Measurements from ENCODE around the gene HAL.
A peak's percentile ranks its signal among the peaks of the same experiment; 100 is the strongest.

Gene HAL

DNA sequence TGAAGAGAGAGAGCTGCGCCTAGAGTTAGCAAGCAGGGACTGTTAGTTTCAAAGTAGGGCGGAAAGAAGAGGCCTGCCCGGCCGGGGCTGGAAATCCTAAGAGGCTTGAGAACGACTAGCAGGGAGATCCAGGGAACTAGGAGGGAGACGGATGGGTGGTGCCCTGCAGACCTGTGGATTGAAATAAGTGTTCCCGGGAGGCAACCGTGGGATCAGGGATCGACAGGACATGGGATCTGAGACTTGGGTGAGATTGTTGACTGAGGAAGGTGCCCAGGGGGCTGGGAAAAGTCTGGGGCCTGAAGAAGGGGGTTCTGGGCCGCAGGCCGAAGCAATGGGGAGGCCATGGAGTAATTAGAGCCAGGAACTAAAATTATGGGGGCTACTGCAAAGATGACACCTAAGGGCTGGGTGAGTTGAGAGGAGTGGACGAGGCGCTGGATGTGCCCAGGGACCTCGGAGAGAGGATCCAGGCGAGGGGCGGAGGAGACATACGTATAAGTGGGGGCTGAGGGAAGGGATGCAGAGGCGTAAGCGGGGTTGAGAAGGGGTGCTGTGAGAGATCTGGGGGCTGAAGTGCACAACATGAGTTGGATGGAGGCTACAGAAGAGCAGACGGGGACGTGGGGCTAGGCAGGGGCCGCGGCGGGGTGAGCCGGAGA lies 38.6 kb upstream of the HAL start (continued):
- TF ChIP-seq, protein P1, sequence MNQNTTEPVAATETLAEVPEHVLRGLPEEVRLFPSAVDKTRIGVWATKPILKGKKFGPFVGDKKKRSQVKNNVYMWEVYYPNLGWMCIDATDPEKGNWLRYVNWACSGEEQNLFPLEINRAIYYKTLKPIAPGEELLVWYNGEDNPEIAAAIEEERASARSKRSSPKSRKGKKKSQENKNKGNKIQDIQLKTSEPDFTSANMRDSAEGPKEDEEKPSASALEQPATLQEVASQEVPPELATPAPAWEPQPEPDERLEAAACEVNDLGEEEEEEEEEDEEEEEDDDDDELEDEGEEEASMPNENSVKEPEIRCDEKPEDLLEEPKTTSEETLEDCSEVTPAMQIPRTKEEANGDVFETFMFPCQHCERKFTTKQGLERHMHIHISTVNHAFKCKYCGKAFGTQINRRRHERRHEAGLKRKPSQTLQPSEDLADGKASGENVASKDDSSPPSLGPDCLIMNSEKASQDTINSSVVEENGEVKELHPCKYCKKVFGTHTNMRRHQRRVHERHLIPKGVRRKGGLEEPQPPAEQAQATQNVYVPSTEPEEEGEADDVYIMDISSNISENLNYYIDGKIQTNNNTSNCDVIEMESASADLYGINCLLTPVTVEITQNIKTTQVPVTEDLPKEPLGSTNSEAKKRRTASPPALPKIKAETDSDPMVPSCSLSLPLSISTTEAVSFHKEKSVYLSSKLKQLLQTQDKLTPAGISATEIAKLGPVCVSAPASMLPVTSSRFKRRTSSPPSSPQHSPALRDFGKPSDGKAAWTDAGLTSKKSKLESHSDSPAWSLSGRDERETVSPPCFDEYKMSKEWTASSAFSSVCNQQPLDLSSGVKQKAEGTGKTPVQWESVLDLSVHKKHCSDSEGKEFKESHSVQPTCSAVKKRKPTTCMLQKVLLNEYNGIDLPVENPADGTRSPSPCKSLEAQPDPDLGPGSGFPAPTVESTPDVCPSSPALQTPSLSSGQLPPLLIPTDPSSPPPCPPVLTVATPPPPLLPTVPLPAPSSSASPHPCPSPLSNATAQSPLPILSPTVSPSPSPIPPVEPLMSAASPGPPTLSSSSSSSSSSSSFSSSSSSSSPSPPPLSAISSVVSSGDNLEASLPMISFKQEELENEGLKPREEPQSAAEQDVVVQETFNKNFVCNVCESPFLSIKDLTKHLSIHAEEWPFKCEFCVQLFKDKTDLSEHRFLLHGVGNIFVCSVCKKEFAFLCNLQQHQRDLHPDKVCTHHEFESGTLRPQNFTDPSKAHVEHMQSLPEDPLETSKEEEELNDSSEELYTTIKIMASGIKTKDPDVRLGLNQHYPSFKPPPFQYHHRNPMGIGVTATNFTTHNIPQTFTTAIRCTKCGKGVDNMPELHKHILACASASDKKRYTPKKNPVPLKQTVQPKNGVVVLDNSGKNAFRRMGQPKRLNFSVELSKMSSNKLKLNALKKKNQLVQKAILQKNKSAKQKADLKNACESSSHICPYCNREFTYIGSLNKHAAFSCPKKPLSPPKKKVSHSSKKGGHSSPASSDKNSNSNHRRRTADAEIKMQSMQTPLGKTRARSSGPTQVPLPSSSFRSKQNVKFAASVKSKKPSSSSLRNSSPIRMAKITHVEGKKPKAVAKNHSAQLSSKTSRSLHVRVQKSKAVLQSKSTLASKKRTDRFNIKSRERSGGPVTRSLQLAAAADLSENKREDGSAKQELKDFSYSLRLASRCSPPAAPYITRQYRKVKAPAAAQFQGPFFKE (tag by site-specific recombination; IDR thresholded peaks at IDR 0.05; ENCODE audit: borderline replicate concordance) = 0 out of 2 replicates have a peak, but pooled peaks have one; percentile 44
- TF ChIP-seq ZNF423 (tag by site-specific recombination; IDR thresholded peaks at IDR 0.05) = no peak; the same call in 1 of the 2 replicates
- TF ChIP-seq ZNF138 (tag by site-specific recombination; IDR thresholded peaks at IDR 0.05; ENCODE audit: borderline replicate concordance) = no peak
- no peak for TF ChIP-seq ZNF292 (tag by site-specific recombination; IDR thresholded peaks at IDR 0.05; ENCODE audit: borderline replicate concordance, low read depth)
- TF ChIP-seq, protein P2, sequence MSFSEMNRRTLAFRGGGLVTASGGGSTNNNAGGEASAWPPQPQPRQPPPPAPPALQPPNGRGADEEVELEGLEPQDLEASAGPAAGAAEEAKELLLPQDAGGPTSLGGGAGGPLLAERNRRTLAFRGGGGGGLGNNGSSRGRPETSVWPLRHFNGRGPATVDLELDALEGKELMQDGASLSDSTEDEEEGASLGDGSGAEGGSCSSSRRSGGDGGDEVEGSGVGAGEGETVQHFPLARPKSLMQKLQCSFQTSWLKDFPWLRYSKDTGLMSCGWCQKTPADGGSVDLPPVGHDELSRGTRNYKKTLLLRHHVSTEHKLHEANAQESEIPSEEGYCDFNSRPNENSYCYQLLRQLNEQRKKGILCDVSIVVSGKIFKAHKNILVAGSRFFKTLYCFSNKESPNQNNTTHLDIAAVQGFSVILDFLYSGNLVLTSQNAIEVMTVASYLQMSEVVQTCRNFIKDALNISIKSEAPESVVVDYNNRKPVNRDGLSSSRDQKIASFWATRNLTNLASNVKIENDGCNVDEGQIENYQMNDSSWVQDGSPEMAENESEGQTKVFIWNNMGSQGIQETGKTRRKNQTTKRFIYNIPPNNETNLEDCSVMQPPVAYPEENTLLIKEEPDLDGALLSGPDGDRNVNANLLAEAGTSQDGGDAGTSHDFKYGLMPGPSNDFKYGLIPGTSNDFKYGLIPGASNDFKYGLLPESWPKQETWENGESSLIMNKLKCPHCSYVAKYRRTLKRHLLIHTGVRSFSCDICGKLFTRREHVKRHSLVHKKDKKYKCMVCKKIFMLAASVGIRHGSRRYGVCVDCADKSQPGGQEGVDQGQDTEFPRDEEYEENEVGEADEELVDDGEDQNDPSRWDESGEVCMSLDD (tag by site-specific recombination; IDR thresholded peaks at IDR 0.05) = peak; percentile 83
- TF ChIP-seq BCL11B (tag by site-specific recombination; IDR thresholded peaks at IDR 0.05; ENCODE audit: low read depth) = 0 out of 2 replicates have a peak, but pooled peaks have one; percentile 38
- no peak for TF ChIP-seq ZNF701 (tag by site-specific recombination; IDR thresholded peaks at IDR 0.05)
- TF ChIP-seq ZBTB20 (tag by site-specific recombination; IDR thresholded peaks at IDR 0.05) = peak; percentile 97
- TF ChIP-seq ZBTB48 (tag by site-specific recombination; IDR thresholded peaks at IDR 0.05) = peak; percentile 99
- no peak for TF ChIP-seq ZNF791 (tag by site-specific recombination; IDR thresholded peaks at IDR 0.05)
- TF ChIP-seq, protein P3, sequence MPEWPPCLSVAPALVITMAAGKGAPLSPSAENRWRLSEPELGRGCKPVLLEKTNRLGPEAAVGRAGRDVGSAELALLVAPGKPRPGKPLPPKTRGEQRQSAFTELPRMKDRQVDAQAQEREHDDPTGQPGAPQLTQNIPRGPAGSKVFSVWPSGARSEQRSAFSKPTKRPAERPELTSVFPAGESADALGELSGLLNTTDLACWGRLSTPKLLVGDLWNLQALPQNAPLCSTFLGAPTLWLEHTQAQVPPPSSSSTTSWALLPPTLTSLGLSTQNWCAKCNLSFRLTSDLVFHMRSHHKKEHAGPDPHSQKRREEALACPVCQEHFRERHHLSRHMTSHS (tag by site-specific recombination; IDR thresholded peaks at IDR 0.05) = no peak
- no peak for TF ChIP-seq ZNF558 (tag by site-specific recombination; IDR thresholded peaks at IDR 0.05)
- TF ChIP-seq ZBTB11 (tag by site-specific recombination; conservative IDR thresholded peaks at IDR 0.05; ENCODE audit: low read depth) = peak; percentile 43; the same call in 1 of the 2 replicates
- no peak for TF ChIP-seq MEIS1 (CRISPR knock-in tag; IDR thresholded peaks at IDR 0.05; ENCODE audit: borderline replicate concordance)
- TF ChIP-seq KLF1 (tag by site-specific recombination; IDR thresholded peaks at IDR 0.05) = peak; percentile 38; the same call in 1 of the 2 replicates
- TF ChIP-seq SP7 (tag by site-specific recombination; IDR thresholded peaks at IDR 0.05) = no peak
- TF ChIP-seq HOXA7 (CRISPR knock-in tag; IDR thresholded peaks at IDR 0.05; ENCODE audit: borderline replicate concordance) = no peak
- TF ChIP-seq ZFHX2 (tag by site-specific recombination; conservative IDR thresholded peaks at IDR 0.05) = peak; percentile 84
- 0 out of 2 replicates have a peak, but pooled peaks have one; percentile 88 for TF ChIP-seq ZNF837 (tag by site-specific recombination; IDR thresholded peaks at IDR 0.05)
- no peak for TF ChIP-seq ZFP3 (tag by site-specific recombination; IDR thresholded peaks at IDR 0.05; ENCODE audit: low read depth)
- TF ChIP-seq ZNF132 (tag by site-specific recombination; IDR thresholded peaks at IDR 0.05; ENCODE audit: borderline replicate concordance) = no peak
- TF ChIP-seq ZNF768 (tag by site-specific recombination; IDR thresholded peaks at IDR 0.05) = no peak
- peak; percentile 80; the same call in 1 of the 2 replicates for TF ChIP-seq HIC1 (tag by site-specific recombination; IDR thresholded peaks at IDR 0.05)
- no peak for TF ChIP-seq ZNF48 (tag by site-specific recombination; IDR thresholded peaks at IDR 0.05)
